H9 (cell line): ENCODE results near the gene RADIL. TPM values are rescaled to one million over a fixed set of nuclear protein-coding genes. Genes with fewer than 3 reads are reported as not detected.

ENCODE experiments used
- DNase-seq: peaks from one replicate; pipeline ENCODE4 v3.0.0-alpha.2; 2017
- H2AFZ ChIP-seq: one replicate; pipeline ENCODE4 v1.6.1; 2013; ENCODE audit warnings: mild to moderate bottlenecking, low read length, control low read depth, moderate library complexity
- H2AK5ac ChIP-seq: 2 replicates; pipeline ENCODE4 v1.6.1; 2013; ENCODE audit warnings: low read length, control low read depth, mixed read lengths; ENCODE audit not compliant: insufficient read length
- H2BK120ac ChIP-seq: one replicate; pipeline ENCODE4 v1.6.1; 2013; ENCODE audit warnings: low read depth, mild to moderate bottlenecking, low read length, control low read depth, inconsistent platforms; ENCODE audit not compliant: poor library complexity, severe bottlenecking
- H2BK12ac ChIP-seq: 2 replicates; pipeline ENCODE4 v1.6.1; 2013; ENCODE audit warnings: low read length, control low read depth, mixed read lengths, low read depth; ENCODE audit not compliant: insufficient read length
- H2BK15ac ChIP-seq: 2 replicates; pipeline ENCODE4 v1.6.1; 2013; ENCODE audit warnings: low read depth, low read length, control low read depth
- H2BK20ac ChIP-seq: one replicate; pipeline ENCODE4 v1.6.1; 2013; ENCODE audit warnings: low read depth, mild to moderate bottlenecking, low read length, control low read depth, inconsistent platforms; ENCODE audit not compliant: poor library complexity, severe bottlenecking
- H2BK5ac ChIP-seq: 2 replicates; pipeline ENCODE4 v1.6.1; 2013; ENCODE audit warnings: low read length, control low read depth, mixed read lengths; ENCODE audit not compliant: insufficient read length
- H3K14ac ChIP-seq: 2 replicates; pipeline ENCODE4 v1.6.1; 2013; ENCODE audit warnings: low read length, control low read depth; ENCODE audit not compliant: insufficient read depth
- H3K18ac ChIP-seq: 2 replicates; pipeline ENCODE4 v1.6.1; 2013; ENCODE audit warnings: low read depth, mild to moderate bottlenecking, mixed read lengths, low read length, control low read depth; ENCODE audit not compliant: insufficient read length
- H3K23ac ChIP-seq: 2 replicates; pipeline ENCODE4 v1.6.1; 2013; ENCODE audit warnings: low read length, control low read depth, mixed read lengths, low read depth; ENCODE audit not compliant: insufficient read length
- H3K23me2 ChIP-seq: 2 replicates; pipeline ENCODE4 v1.6.1; 2013; ENCODE audit warnings: low read depth, mild to moderate bottlenecking, mixed read lengths, low read length, control low read depth; ENCODE audit not compliant: insufficient read length, poor library complexity, severe bottlenecking
- H3K27ac ChIP-seq: 2 replicates; pipeline ENCODE4 v1.5.1; 2013; ENCODE audit warnings: low read length, control low read depth, mixed read lengths, low read depth; ENCODE audit not compliant: insufficient read length
- H3K27me3 ChIP-seq: 2 replicates; pipeline ENCODE4 v1.6.1; 2013; ENCODE audit warnings: low read length, control low read depth, inconsistent platforms; ENCODE audit not compliant: insufficient read depth
- H3K4ac ChIP-seq: 2 replicates; pipeline ENCODE4 v1.6.1; 2013; ENCODE audit warnings: low read depth, mild to moderate bottlenecking, control low read depth, inconsistent platforms, low read length, moderate library complexity
- H3K4me1 ChIP-seq: 2 replicates; pipeline ENCODE4 v1.6.1; 2013; ENCODE audit warnings: low read length, control low read depth, inconsistent platforms; ENCODE audit not compliant: insufficient read depth
- H3K4me2 ChIP-seq: 2 replicates; pipeline ENCODE4 v1.6.1; 2013; ENCODE audit warnings: low read length, control low read depth, mixed read lengths; ENCODE audit not compliant: insufficient read length, insufficient read depth
- H3K56ac ChIP-seq: 2 replicates; pipeline ENCODE4 v1.6.1; 2013; ENCODE audit warnings: low read depth, mild to moderate bottlenecking, mixed read lengths, low read length, control low read depth; ENCODE audit not compliant: insufficient read length
- H3K79me1 ChIP-seq: 2 replicates; pipeline ENCODE4 v1.6.1; 2013; ENCODE audit warnings: low read depth, mild to moderate bottlenecking, moderate library complexity, low read length, control low read depth, inconsistent platforms; ENCODE audit not compliant: insufficient read depth, poor library complexity, severe bottlenecking
- H3K79me2 ChIP-seq: 2 replicates; pipeline ENCODE4 v1.6.1; 2013; ENCODE audit warnings: low read length, control low read depth, inconsistent platforms; ENCODE audit not compliant: insufficient read depth
- H3K9ac ChIP-seq: 2 replicates; pipeline ENCODE4 v1.6.1; 2013; ENCODE audit warnings: low read length, control low read depth, mixed read lengths; ENCODE audit not compliant: insufficient read length; ENCODE audit errors: extremely low read depth
- H3K9me3 ChIP-seq: one replicate; pipeline ENCODE4 v1.6.1; 2013; ENCODE audit warnings: low read depth, low read length, inconsistent platforms; ENCODE audit not compliant: control insufficient read depth
- H3T11ph ChIP-seq: one replicate; pipeline ENCODE4 v1.6.1; 2013; ENCODE audit warnings: mild to moderate bottlenecking, low read length, control low read depth, inconsistent platforms
- H4K20me1 ChIP-seq: one replicate; pipeline ENCODE4 v1.6.1; 2013; ENCODE audit not compliant: control insufficient read depth, insufficient read length, insufficient read depth
- H4K5ac ChIP-seq: 2 replicates; pipeline ENCODE4 v1.6.1; 2013; ENCODE audit warnings: low read depth, mild to moderate bottlenecking, mixed read lengths, low read length, control low read depth; ENCODE audit not compliant: insufficient read length
- H4K8ac ChIP-seq: replicated peaks from 2 replicates; pipeline ENCODE4 v1.6.1; 2013; ENCODE audit warnings: low read length, control low read depth, mixed read lengths, low read depth; ENCODE audit not compliant: insufficient read length
- H4K91ac ChIP-seq: 2 replicates; pipeline ENCODE4 v1.6.1; 2013; ENCODE audit warnings: low read depth, mild to moderate bottlenecking, moderate library complexity, mixed read lengths, low read length, control low read depth; ENCODE audit not compliant: insufficient read length
- H3K27ac Mint-ChIP-seq, 3 experiments: 2 replicates in 2 of 3; 3 replicates in 1 of 3; pipeline ENCODE4 v1.8.0; 2020 to 2021; ENCODE audit warnings: mixed read lengths in 3 of 3, mild to moderate bottlenecking in 1 of 3, moderate library complexity in 1 of 3
- H3K27me3 Mint-ChIP-seq: 2 replicates; pipeline ENCODE4 v1.8.0; 2021; ENCODE audit warnings: low read depth, mild to moderate bottlenecking, moderate library complexity, mixed read lengths
- H3K36me3 Mint-ChIP-seq, 3 experiments: 2 replicates in 2 of 3; 3 replicates in 1 of 3; pipeline ENCODE4 v1.8.0; 2020 to 2021; ENCODE audit warnings: low read depth in 3 of 3, mixed read lengths in 3 of 3; ENCODE audit not compliant: insufficient read depth in 1 of 3
- H3K4me1 Mint-ChIP-seq, 2 experiments: 2 replicates each; pipeline ENCODE4 v1.8.0; 2020; ENCODE audit warnings: mixed read lengths in 2 of 2
- H3K4me3 Mint-ChIP-seq, 2 experiments: 2 replicates in 1 of 2; 3 replicates in 1 of 2; pipeline ENCODE4 v1.8.0; 2020 to 2021; ENCODE audit warnings: mild to moderate bottlenecking in 2 of 2, mixed read lengths in 2 of 2, moderate library complexity in 1 of 2
- H3K9me3 Mint-ChIP-seq, 2 experiments: 2 replicates in 1 of 2; 3 replicates in 1 of 2; pipeline ENCODE4 v1.8.0; 2020; ENCODE audit warnings: mild to moderate bottlenecking in 2 of 2, mixed read lengths in 2 of 2, moderate library complexity in 1 of 2
- CTCF ChIP-seq: fragments of 200-600 bp; sonication (generic); conservative IDR thresholded peaks from 3 replicates; pipeline ENCODE4 v1.8.0; 2021; ENCODE audit warnings: antibody characterized with exemption, mild to moderate bottlenecking
- WGBS: extraction: QIAGEN DNeasy Blood & Tissue Kit; methylation state at CpG from one replicate; pipeline ENCODE4 v1.1.7; 2013; ENCODE audit warnings: missing lambda C conversion rate, low lambda C conversion rate, mixed read lengths; ENCODE audit not compliant: insufficient read length; ENCODE audit errors: extremely low coverage; 5-methylcytosine and 5-hydroxymethylcytosine counted together
- total RNA-seq: library from RNA; stranded (reverse); gene quantifications from 2 replicates; pipeline ENCODE4 v1.2.1, GENCODE V29; 2021

Gene RADIL
- total RNA-seq, 1 experiment from 2014 or later = 4.7 TPM

- Histone ChIP-seq H3K23ac (no peak overlapping the region), H3K27me3 (no peaks in the 10 kb centered on the region), H2BK20ac (no peak overlapping the region), H2BK12ac (no peak overlapping the region), H4K20me1 (no peaks in the 10 kb centered on the region), H2AK5ac (no peak overlapping the region), H3K9ac (no peak overlapping the region), H3K9me3 (no peaks in the 10 kb centered on the region), H3T11ph (no peak overlapping the region), H3K79me1 (no peaks in the 10 kb centered on the region), H2AFZ (no peak overlapping the region), H2BK5ac (no peak overlapping the region), H4K91ac (no peak overlapping the region), H3K79me2 (no peaks in the 10 kb centered on the region), H2BK15ac (no peak overlapping the region), H4K5ac (no peak overlapping the region), H3K27ac (no peak overlapping the region), H3K14ac (no peak overlapping the region), H3K56ac (no peak overlapping the region), H3K4ac (no peak overlapping the region), H2BK120ac (no peak overlapping the region), H3K4me1 (no peaks in the 10 kb centered on the region), H3K4me2 (no peak overlapping the region), H3K18ac (no peak overlapping the region), H4K8ac (no peak overlapping the region), H3K23me2 (peaks cover 5% of the 10 kb centered on the region)
- WGBS = no CpG with 5 or more reads among the region's 24 CpGs
- Mint-ChIP-seq H3K27ac (no peak overlapping the region), H3K27me3 (no peaks in the 10 kb centered on the region), H3K4me1 (peaks cover 6 to 7% of the 10 kb centered on the region in 2 experiments; a peak in 3 of 4 replicates), H3K4me3 (no peak overlapping the region), H3K36me3 (peaks cover 4 to 28% (median 11%) of the 10 kb centered on the region in 3 experiments; a peak in 6 of 7 replicates), H3K9me3 (no peaks in the 10 kb centered on the region; a peak in 1 of 5 replicates)
- TF ChIP-seq CTCF = no peak
- no peak for DNase-seq
Observed at GRCh38 chr7:4790516-4790991, 93.0 kb downstream of the RADIL start.
